ENCODE data around the gene MEGF9.
A peak's percentile ranks its signal among the peaks of the same experiment; 100 is the strongest.

Gene MEGF9

DNA sequence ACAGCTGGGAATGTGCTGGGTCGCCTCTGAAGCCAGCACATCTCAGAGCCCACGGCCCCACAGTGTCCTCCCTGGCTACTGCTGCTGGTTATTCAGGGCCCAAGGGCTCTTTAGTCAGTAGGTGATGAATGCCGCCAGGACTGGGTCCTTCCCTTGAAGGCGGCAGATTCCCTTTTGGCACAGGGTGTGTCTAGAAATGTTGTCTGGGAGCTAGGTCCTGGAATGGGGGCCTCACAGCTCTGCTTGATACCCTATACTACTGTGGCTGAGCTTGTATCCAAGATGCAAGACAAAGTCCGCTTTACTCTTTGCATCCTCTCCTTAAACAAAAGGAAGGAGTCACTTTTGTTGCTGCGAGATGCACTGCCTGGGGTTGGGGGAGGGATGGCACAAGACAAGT is 33.1 kb downstream of the MEGF9 start:
- no peaks in the 10 kb centered on the region for H3K27me3 Mint-ChIP-seq
- H3K36me3 Mint-ChIP-seq (ENCODE audit: insufficient read depth), result peaks cover 2% of the 10 kb centered on the region
- ATAC-seq (replicated peaks), result no peak
- H3K9me3 Mint-ChIP-seq, result no peaks in the 10 kb centered on the region
- no peak overlapping the region for H3K27ac Mint-ChIP-seq
- no peak overlapping the region for H3K4me3 Mint-ChIP-seq
- DNase-seq, result no peak
- H3K4me1 Mint-ChIP-seq (ENCODE audit: low read depth in 2 of 2), result peaks cover 5 to 34% of the 10 kb centered on the region in 2 donors

DNA sequence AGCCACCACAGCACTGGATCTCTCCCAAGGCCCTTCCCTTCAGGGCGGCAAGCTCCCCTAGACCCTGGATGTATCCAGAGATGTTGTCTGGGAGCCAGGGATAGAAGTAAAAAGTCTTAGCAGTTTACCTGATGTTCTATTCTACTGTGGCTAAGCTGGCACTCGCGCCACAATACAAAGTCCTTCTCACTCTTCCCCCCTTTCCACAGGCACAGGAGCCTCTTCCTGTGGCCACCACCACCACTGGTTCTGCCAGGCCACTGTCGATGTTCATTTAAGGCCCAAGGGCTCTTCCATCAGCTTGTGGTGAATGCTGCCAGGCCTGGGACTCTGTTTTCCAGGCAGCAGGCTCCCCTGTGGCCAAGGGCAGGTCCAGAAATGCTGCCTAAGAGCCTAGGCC is 33.7 kb downstream of the MEGF9 start:
- no peak for DNase-seq
- H3K36me3 Mint-ChIP-seq (ENCODE audit: insufficient read depth), result peaks cover 2% of the 10 kb centered on the region
- H3K9me3 Mint-ChIP-seq, result no peaks in the 10 kb centered on the region
- peaks cover 3 to 31% of the 10 kb centered on the region in 2 donors for H3K4me1 Mint-ChIP-seq (ENCODE audit: low read depth in 2 of 2)
- H3K27me3 Mint-ChIP-seq, result no peaks in the 10 kb centered on the region
- no peak overlapping the region for H3K27ac Mint-ChIP-seq
- H3K4me3 Mint-ChIP-seq, result no peak overlapping the region
- ATAC-seq (replicated peaks), result no peak

DNA sequence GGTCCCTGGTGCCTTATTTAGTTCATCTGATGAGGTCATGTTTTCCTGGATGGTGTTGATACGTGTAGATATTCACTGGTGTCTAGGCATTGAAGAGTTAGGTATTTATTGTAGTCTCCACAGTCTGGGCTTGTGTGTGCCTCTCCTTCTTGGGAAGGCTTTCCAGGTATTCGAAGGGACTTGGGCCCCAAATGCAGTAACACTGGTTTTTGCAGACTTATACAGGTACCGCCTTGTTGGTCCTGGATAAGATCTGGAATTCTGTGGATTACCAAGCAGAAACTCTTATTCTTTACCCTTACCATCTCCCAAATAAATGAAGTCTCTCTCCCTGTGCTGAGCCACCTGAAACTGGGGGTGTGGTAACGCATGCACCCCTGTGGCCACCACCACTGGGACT is 34.1 kb downstream of the MEGF9 start:
- no peak for ATAC-seq (replicated peaks)
- H3K27ac Mint-ChIP-seq, result no peak overlapping the region
- no peaks in the 10 kb centered on the region for H3K27me3 Mint-ChIP-seq
- peaks cover 2% of the 10 kb centered on the region for H3K36me3 Mint-ChIP-seq (ENCODE audit: insufficient read depth)
- H3K4me1 Mint-ChIP-seq (ENCODE audit: low read depth in 2 of 2), result peaks cover 3 to 26% of the 10 kb centered on the region in 2 donors
- H3K4me3 Mint-ChIP-seq, result no peak overlapping the region
- H3K9me3 Mint-ChIP-seq, result no peaks in the 10 kb centered on the region
- no peak for DNase-seq

DNA sequence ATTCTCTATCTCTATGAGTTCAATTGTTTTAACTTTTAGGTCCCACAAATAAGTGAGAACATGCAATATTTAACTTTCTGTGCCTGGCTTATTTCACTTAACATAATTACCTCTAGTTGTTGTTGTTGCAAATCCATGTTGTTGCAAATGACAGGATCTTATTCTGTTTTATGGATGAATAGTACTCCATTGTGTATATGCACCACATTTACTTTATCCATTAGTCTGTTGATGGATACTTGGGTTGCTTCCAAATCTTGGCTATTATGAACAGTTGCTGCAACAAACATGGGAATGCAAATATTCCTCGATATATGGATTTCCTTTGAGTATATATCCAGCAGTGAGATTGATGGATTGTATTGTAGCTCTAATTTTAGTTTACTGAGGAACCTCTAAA is 36.3 kb downstream of the MEGF9 start:
- H3K36me3 Mint-ChIP-seq (ENCODE audit: insufficient read depth), result peaks cover 2% of the 10 kb centered on the region
- ATAC-seq (replicated peaks), result no peak
- H3K4me3 Mint-ChIP-seq, result no peak overlapping the region
- no peaks in the 10 kb centered on the region for H3K27me3 Mint-ChIP-seq
- H3K9me3 Mint-ChIP-seq, result no peaks in the 10 kb centered on the region
- H3K27ac Mint-ChIP-seq, result no peak overlapping the region
- DNase-seq, result no peak
- peaks cover 3 to 31% of the 10 kb centered on the region in 2 donors for H3K4me1 Mint-ChIP-seq (ENCODE audit: low read depth in 2 of 2)

DNA sequence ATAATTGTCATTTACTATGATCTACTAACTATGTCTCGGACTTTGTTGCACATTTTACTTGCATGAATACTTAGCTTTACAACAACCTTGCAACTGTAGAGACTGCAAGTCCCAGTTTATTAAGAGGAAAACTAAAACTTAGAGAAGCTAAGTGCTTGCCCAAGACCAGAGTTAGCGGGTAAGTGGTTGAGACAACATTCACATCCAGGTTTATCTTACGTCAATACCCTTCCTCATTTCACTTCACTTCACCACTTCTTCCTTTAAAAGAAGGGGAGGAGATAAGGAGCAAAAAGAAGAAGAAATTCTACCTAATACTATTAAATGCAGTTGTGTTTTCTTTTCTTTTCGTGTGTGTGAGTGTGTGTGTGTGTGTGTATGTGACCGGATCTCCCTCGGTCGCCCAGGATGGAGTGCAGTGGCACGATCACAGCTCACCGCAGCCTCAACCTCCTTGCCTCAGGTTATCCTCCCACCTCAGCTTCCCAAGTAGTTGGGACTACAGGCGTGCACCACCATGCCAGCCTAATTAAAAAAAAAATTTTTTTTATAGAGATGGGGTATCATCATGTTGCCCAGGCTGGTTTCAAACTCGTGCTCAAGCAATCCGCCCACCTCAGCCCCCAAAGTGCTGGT is 37.4 kb downstream of the MEGF9 start:
- Mint-ChIP-seq H3K4me3 (no peak overlapping the region), H3K27me3 (no peaks in the 10 kb centered on the region), H3K9me3 (no peaks in the 10 kb centered on the region), H3K4me1 (ENCODE audit: low read depth in 2 of 2) (peaks cover 3 to 23% of the 10 kb centered on the region in 2 donors), H3K36me3 (ENCODE audit: insufficient read depth) (peaks cover 2% of the 10 kb centered on the region), H3K27ac (no peak overlapping the region)
- DNase-seq, result no peak
- no peak for ATAC-seq (replicated peaks)

DNA sequence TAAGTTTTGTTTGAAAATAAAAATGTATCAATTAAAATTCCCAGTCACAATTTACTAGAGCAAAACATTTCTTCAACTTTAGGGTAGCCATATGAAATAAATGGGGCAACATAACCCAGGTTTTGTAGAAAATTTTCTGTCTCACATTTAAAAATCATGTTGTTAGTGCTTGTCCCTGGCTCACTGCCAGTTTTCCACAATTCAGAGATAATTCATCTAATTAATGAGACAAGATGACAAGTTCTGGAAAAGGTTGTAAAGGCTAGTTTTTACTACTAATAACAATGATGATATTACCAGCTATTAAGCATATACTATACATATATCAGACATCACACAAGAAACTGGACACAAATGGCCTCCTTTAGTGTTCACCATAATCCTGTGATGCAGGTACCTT is 45.9 kb downstream of the MEGF9 start:
- Mint-ChIP-seq H3K4me3 (no peak overlapping the region), H3K27me3 (no peaks in the 10 kb centered on the region), H3K4me1 (ENCODE audit: low read depth in 2 of 2) (peaks cover 4 to 31% of the 10 kb centered on the region in 2 donors), H3K36me3 (ENCODE audit: insufficient read depth) (no peaks in the 10 kb centered on the region), H3K27ac (no peak overlapping the region), H3K9me3 (no peaks in the 10 kb centered on the region)
- DNase-seq (no peak), ATAC-seq (replicated peaks) (no peak)

DNA sequence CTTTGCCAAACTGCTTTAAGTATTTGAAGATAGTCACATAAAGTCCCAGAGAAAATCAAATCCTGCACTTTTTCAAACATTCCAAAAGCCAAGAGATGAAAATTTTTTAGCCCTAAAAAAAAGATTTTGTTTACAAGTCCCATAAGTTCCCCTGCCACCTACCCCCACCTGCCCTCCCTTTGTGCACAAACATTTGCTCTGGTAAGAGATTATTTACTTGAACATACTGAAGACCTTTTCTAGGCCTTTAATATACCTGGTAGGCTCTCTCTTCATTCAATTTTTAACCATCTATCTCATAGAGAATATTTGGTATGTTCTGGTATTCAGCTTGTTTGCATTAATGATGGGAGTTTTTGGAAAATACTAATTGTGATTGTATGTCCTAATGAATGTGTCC is 50.3 kb downstream of the MEGF9 start:
- H3K36me3 Mint-ChIP-seq (ENCODE audit: insufficient read depth), result peaks cover 2% of the 10 kb centered on the region
- no peaks in the 10 kb centered on the region for H3K9me3 Mint-ChIP-seq
- DNase-seq (no peak), ATAC-seq (replicated peaks) (no peak)
- peaks cover 0 to 23% of the 10 kb centered on the region in 2 donors for H3K4me1 Mint-ChIP-seq (ENCODE audit: low read depth in 2 of 2)
- H3K27me3 Mint-ChIP-seq, result no peaks in the 10 kb centered on the region
- no peak overlapping the region for H3K4me3 Mint-ChIP-seq
- no peak overlapping the region for H3K27ac Mint-ChIP-seq

DNA sequence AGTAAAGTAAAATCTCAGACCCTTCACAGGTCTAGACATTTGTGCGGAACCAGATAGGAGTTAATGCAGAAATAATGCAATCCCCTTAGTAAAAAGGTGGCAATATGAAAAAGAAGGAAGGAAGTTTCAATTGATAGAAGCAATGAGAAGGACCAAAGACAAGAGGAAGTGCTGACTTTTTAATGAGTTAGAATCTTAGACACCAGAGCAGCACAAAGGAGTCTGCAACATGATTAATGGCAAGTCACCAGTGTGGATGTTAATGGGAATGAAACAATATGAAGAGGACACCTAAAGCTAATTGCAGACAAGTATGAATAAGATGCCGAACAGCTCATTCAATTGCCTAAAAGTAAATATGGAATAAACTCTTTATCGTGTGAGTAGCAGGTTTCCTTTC is 50.9 kb downstream of the MEGF9 start:
- DNase-seq, result no peak
- no peaks in the 10 kb centered on the region for H3K27me3 Mint-ChIP-seq
- H3K4me1 Mint-ChIP-seq (ENCODE audit: low read depth in 2 of 2), result peaks cover 0 to 23% of the 10 kb centered on the region in 2 donors
- H3K4me3 Mint-ChIP-seq, result no peak overlapping the region
- H3K36me3 Mint-ChIP-seq (ENCODE audit: insufficient read depth), result peaks cover 2% of the 10 kb centered on the region
- no peaks in the 10 kb centered on the region for H3K9me3 Mint-ChIP-seq
- no peak overlapping the region for H3K27ac Mint-ChIP-seq
- ATAC-seq (replicated peaks), result no peak

DNA sequence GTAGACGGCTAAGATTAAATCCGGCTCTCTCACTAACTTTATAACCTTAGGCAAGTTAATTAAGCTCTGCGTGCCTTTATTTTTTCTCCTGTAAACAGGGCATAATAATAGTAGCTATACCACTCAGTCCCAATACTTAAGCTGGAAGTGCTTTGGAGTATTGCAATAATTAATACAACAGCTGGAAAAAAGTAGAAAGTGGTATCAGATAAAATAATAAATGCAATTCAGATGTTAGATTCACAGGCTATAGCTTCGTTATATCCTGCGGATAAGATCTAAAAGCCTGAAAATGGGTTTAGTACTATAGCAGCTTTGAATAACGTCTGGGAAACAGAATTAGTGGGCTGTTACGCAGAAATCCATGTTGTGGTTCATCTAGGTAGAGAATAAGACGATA is 51.8 kb downstream of the MEGF9 start:
- Mint-ChIP-seq H3K9me3 (no peaks in the 10 kb centered on the region), H3K36me3 (ENCODE audit: insufficient read depth) (peaks cover 2% of the 10 kb centered on the region), H3K27me3 (no peaks in the 10 kb centered on the region), H3K27ac (no peak overlapping the region), H3K4me3 (no peak overlapping the region), H3K4me1 (ENCODE audit: low read depth in 2 of 2) (peaks cover 0 to 24% of the 10 kb centered on the region in 2 donors)
- no peak for DNase-seq
- ATAC-seq (replicated peaks), result no peak

DNA sequence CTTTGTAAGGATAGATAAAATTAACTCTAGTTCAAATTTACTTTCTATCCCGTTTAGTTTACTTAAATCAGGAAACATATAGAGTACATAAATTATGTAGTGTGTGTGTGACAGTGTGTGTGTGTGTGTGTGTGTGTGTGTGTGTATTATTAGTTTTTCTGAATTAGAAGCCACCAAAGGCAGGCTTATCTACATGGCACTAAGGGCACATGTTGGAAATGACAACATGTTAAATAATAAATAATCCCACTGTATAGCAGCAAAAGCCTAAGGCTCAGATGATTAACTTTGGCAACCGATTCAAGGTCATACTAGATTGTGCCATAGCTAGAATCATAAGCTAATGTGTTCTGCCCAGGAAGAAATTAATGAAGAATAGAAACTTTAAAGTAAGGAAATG is 54.6 kb downstream of the MEGF9 start:
- Mint-ChIP-seq H3K36me3 (ENCODE audit: insufficient read depth) (peaks cover 2% of the 10 kb centered on the region), H3K4me1 (ENCODE audit: low read depth in 2 of 2) (peaks cover 0 to 19% of the 10 kb centered on the region in 2 donors), H3K27me3 (no peaks in the 10 kb centered on the region), H3K4me3 (no peak overlapping the region), H3K27ac (peak overlapping the region in 1 of 2 donors; percentile 56), H3K9me3 (no peaks in the 10 kb centered on the region)
- ATAC-seq (replicated peaks) (no peak), DNase-seq (no peak)

DNA sequence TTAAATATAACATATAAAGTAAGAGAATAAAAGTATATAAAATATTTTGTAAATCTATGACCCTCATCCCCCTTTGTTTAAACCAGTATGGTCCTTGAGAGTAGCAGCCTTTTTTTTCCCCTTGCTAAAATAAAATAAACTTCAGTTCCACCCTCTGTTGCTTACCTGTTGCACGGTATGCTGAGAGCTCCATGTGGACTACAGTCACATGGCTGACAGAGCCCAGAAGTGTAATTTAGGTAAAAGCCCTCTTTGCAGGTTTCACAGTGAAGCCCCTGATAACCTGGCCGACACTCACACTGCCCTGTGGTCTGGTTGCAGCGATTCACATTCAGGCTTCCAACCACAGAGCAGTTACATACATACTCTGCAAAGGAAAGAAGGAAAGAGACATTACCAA is 55.1 kb downstream of the MEGF9 start:
- Mint-ChIP-seq H3K36me3 (ENCODE audit: insufficient read depth) (peaks cover 2% of the 10 kb centered on the region), H3K9me3 (no peaks in the 10 kb centered on the region), H3K27me3 (no peaks in the 10 kb centered on the region), H3K27ac (peak overlapping the region in 1 of 2 donors; percentile 56), H3K4me3 (no peak overlapping the region), H3K4me1 (ENCODE audit: low read depth in 2 of 2) (peaks cover 0 to 18% of the 10 kb centered on the region in 2 donors)
- DNase-seq (no peak), ATAC-seq (replicated peaks) (no peak)

DNA sequence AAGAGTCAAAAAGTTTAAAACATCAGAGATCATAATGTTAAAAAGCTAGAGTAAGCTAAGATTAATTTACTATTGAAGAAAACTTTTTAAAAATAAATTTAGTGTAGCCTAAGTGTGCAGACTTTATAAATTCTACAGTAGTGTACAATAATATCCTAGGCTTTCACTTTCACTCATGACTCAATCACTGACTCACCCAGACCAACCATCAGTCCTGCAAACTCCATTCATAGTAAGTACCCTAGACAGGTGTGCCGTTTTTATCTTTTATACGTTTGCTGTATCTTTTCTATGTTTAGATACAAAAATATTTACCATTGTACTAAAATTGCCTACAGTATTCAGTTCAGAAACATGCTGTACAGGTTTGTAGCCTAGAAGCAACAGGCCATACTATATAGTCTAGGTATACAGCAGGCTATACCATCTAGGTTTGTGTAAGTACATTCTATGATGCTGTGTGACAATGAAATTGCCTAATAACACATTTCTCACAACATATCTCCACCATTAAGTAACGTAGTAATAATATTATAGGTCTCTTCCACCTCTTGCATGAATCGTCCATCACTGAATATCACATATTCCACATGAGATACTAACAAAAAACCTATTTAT is 59.2 kb downstream of the MEGF9 start:
- DNase-seq (no peak), ATAC-seq (replicated peaks) (no peak)
- Mint-ChIP-seq H3K36me3 (ENCODE audit: insufficient read depth) (peaks cover 2% of the 10 kb centered on the region), H3K27ac (peak overlapping the region in 1 of 2 donors; percentile 42), H3K27me3 (no peaks in the 10 kb centered on the region), H3K4me3 (no peak overlapping the region), H3K9me3 (no peaks in the 10 kb centered on the region), H3K4me1 (ENCODE audit: low read depth in 2 of 2) (peaks cover 0 to 5% of the 10 kb centered on the region in 2 donors)

DNA sequence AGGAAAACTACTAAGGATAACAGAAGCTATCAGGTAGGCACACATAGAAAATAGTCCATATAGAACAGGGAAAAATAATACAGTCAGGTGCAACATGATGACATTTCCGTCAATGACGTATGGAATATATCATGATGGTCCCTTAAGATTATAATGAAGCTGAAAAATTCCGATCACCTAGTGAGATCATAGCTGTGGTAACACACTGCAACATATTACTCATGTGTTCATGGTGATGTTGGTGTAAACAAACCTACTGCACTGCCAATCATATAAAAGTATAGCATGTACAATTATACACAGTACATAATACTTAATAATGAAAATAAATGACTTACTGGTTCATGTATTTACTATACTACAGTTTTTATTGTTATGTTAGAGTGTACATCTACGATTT is 60.0 kb downstream of the MEGF9 start:
- no peak overlapping the region for H3K4me3 Mint-ChIP-seq
- no peak for ATAC-seq (replicated peaks)
- no peaks in the 10 kb centered on the region for H3K9me3 Mint-ChIP-seq
- H3K4me1 Mint-ChIP-seq (ENCODE audit: low read depth in 2 of 2), result peaks cover 0 to 5% of the 10 kb centered on the region in 2 donors
- H3K27ac Mint-ChIP-seq, result no peak overlapping the region
- DNase-seq, result no peak
- peaks cover 1% of the 10 kb centered on the region for H3K36me3 Mint-ChIP-seq (ENCODE audit: insufficient read depth)
- no peaks in the 10 kb centered on the region for H3K27me3 Mint-ChIP-seq

DNA sequence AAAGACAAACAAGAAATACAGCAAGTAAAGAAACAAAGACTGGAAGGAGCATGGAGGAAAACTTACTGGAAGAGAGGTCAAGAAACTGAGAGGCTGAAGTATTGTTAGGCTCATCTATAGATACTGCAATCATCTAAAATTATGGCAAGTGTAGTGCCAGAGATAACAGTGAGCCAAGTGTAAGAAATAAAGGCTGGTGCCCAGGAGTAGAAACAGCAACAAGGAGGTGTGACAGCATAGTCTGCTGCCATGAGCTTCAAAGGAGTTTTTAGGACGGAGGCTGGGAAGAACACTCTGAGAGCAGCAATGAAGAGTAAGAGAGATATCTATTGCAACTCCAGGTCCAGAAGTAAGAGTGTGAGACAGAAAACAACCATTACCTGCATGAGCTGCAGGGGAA is 60.5 kb downstream of the MEGF9 start:
- Mint-ChIP-seq H3K4me3 (no peak overlapping the region), H3K4me1 (ENCODE audit: low read depth in 2 of 2) (peaks cover 0 to 5% of the 10 kb centered on the region in 2 donors), H3K27me3 (no peaks in the 10 kb centered on the region), H3K27ac (no peak overlapping the region), H3K9me3 (no peaks in the 10 kb centered on the region), H3K36me3 (ENCODE audit: insufficient read depth) (no peaks in the 10 kb centered on the region)
- no peak for DNase-seq
- ATAC-seq (replicated peaks), result no peak
